OCI-LY1 (cell line): ENCODE measurements around the gene VIL1.

Source experiments
- H2AFZ ChIP-seq: fragments of 200-600 bp; sonication (generic), shearing (Covaris generic); 2 replicates; pipeline ENCODE4 v1.6.0; 2014; ENCODE audit warnings: antibody characterized with exemption, mild to moderate bottlenecking, low read length
- H3F3A ChIP-seq: fragments of 200-600 bp; sonication (generic), shearing (Covaris generic); 2 replicates; pipeline ENCODE4 v1.6.0; 2014; ENCODE audit warnings: mild to moderate bottlenecking, antibody characterized with exemption, low read length, moderate library complexity; ENCODE audit not compliant: insufficient read depth
- H3K27ac ChIP-seq: fragments of 200-600 bp; sonication (generic); 2 replicates; pipeline ENCODE4 v1.5.1; 2014; ENCODE audit warnings: low read length, mixed run types, mild to moderate bottlenecking, low read depth; ENCODE audit not compliant: poor library complexity, severe bottlenecking
- H3K27me3 ChIP-seq: fragments of 200-600 bp; sonication (generic); 2 replicates; pipeline ENCODE4 v1.6.0; 2014; ENCODE audit warnings: antibody characterized with exemption, mild to moderate bottlenecking, low read length, moderate library complexity; ENCODE audit not compliant: insufficient read depth
- H3K36me3 ChIP-seq: fragments of 200-600 bp; sonication (generic); 2 replicates; pipeline ENCODE4 v1.6.1; 2014; ENCODE audit warnings: mild to moderate bottlenecking, antibody characterized with exemption, low read length, moderate library complexity, mixed read lengths; ENCODE audit not compliant: insufficient read depth
- H3K4me1 ChIP-seq: fragments of 200-600 bp; sonication (generic); 2 replicates; pipeline ENCODE4 v1.5.1; 2014; ENCODE audit warnings: mild to moderate bottlenecking, low read length, moderate library complexity; ENCODE audit not compliant: insufficient read depth, severe bottlenecking
- H3K4me2 ChIP-seq: fragments of 200-600 bp; sonication (generic), shearing (Covaris generic); 2 replicates; pipeline ENCODE4 v1.6.1; 2014; ENCODE audit warnings: low read length
- H3K4me3 ChIP-seq: fragments of 200-600 bp; sonication (generic); 2 replicates; pipeline ENCODE4 v1.5.1; 2014; ENCODE audit warnings: low read length, low read depth, mild to moderate bottlenecking, mixed read lengths; ENCODE audit not compliant: poor library complexity, severe bottlenecking
- H3K79me2 ChIP-seq: fragments of 200-600 bp; shearing (Covaris generic); 2 replicates; pipeline ENCODE4 v1.6.1; 2016; ENCODE audit warnings: mixed run types, low read length, mixed read lengths; ENCODE audit not compliant: insufficient read depth
- H3K9ac ChIP-seq: fragments of 200-600 bp; sonication (generic), shearing (Covaris generic); 2 replicates; pipeline ENCODE4 v1.6.1; 2014; ENCODE audit warnings: mild to moderate bottlenecking, low read length, mixed read lengths
- H3K9me2 ChIP-seq: fragments of 200-600 bp; sonication (generic), shearing (Covaris generic); 2 replicates; pipeline ENCODE4 v1.6.1; 2014; ENCODE audit warnings: low read depth, mild to moderate bottlenecking, low read length, mixed read lengths
- H3K9me3 ChIP-seq: fragments of 200-600 bp; shearing (Covaris generic); 2 replicates; pipeline ENCODE4 v1.6.1; 2014; ENCODE audit warnings: low read length, mixed read lengths
- H4K20me1 ChIP-seq: fragments of 200-600 bp; sonication (generic), shearing (Covaris generic); 2 replicates; pipeline ENCODE4 v1.6.0; 2016; ENCODE audit warnings: mild to moderate bottlenecking, low read length; ENCODE audit not compliant: insufficient read depth
- EZH2 ChIP-seq: fragments of 200-600 bp; sonication (generic), shearing (Covaris generic); IDR thresholded peaks from 2 replicates; pipeline ENCODE4 v1.8.0; 2017; ENCODE audit warnings: borderline replicate concordance, mixed run types, mild to moderate bottlenecking, antibody characterized with exemption, low read length, moderate library complexity, mixed read lengths
- TF ChIP-seq, protein P1 (sequence below): fragments of 200-600 bp; sonication (generic), shearing (Covaris generic); IDR thresholded peaks from 2 replicates; pipeline ENCODE4 v1.5.1; 2017; ENCODE audit warnings: mild to moderate bottlenecking, antibody characterized with exemption, low read length, moderate library complexity, mixed read lengths

The VIL1 gene

DNA sequence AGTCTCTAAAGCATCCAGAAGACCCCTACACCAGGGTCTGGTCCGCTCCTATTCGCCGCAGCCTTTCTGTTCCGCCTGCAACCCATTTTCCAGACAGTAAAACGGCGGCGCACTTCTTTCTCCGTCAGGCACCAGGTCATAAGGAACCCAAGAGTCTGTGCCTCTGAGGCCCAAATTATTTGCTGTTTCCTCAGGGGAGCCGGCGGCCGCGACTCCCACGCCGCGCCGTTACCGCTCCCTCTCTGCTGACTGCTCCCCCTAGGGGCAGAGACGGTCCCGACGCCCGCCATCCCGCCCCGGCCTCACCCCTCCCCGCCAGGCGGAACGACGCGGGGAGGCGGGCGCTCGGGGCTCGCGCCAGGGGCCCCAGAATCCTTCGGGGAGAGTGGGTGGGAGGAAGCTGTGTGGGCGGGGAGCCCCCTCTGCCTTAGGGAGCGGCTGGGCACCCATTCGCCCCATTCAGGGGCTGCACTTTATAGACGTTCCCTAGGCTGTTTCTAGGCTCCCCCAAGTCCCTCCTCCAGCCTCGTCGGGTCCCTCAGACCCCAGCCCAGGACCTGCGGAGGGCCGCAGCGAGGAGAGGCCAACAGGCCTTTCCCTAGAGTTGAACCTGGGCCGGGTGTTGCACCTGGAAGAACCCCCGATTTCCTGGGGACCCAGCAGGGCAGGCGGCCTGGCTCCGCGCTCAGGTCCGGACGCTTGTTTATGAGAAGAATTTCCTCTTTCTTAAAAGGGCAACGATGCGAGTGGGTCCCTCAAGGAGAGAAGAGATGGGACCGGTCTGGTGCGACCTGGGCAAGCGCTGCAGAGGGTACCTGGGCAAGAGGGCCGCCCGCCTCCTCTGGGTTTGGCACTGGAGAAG is 22.9 kb upstream of the VIL1 start:
- no peaks in the 10 kb centered on the region for H3K9me2 ChIP-seq
- no peaks in the 10 kb centered on the region for H3K79me2 ChIP-seq
- no peak for TF ChIP-seq EZH2
- TF ChIP-seq, protein P1, sequence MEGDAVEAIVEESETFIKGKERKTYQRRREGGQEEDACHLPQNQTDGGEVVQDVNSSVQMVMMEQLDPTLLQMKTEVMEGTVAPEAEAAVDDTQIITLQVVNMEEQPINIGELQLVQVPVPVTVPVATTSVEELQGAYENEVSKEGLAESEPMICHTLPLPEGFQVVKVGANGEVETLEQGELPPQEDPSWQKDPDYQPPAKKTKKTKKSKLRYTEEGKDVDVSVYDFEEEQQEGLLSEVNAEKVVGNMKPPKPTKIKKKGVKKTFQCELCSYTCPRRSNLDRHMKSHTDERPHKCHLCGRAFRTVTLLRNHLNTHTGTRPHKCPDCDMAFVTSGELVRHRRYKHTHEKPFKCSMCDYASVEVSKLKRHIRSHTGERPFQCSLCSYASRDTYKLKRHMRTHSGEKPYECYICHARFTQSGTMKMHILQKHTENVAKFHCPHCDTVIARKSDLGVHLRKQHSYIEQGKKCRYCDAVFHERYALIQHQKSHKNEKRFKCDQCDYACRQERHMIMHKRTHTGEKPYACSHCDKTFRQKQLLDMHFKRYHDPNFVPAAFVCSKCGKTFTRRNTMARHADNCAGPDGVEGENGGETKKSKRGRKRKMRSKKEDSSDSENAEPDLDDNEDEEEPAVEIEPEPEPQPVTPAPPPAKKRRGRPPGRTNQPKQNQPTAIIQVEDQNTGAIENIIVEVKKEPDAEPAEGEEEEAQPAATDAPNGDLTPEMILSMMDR = peak; percentile 86
- H3K9ac ChIP-seq = peak overlapping the region; percentile 84
- no peaks in the 10 kb centered on the region for H3K9me3 ChIP-seq
- peak overlapping the region; percentile 94 for H3K27ac ChIP-seq
- no peaks in the 10 kb centered on the region for H3K36me3 ChIP-seq
- H3K4me3 ChIP-seq = peak overlapping the region; percentile 71
- no peaks in the 10 kb centered on the region; the same call in 1 of the 2 replicates for H3K27me3 ChIP-seq
- peaks cover 36% of the 10 kb centered on the region for H3K4me1 ChIP-seq
- peak overlapping the region; percentile 67; the same call in 1 of the 2 replicates for H2AFZ ChIP-seq
- H3F3A ChIP-seq = no peaks in the 10 kb centered on the region; the same call in 1 of the 2 replicates
- H4K20me1 ChIP-seq = no peaks in the 10 kb centered on the region
- peak overlapping the region; percentile 77 for H3K4me2 ChIP-seq

DNA sequence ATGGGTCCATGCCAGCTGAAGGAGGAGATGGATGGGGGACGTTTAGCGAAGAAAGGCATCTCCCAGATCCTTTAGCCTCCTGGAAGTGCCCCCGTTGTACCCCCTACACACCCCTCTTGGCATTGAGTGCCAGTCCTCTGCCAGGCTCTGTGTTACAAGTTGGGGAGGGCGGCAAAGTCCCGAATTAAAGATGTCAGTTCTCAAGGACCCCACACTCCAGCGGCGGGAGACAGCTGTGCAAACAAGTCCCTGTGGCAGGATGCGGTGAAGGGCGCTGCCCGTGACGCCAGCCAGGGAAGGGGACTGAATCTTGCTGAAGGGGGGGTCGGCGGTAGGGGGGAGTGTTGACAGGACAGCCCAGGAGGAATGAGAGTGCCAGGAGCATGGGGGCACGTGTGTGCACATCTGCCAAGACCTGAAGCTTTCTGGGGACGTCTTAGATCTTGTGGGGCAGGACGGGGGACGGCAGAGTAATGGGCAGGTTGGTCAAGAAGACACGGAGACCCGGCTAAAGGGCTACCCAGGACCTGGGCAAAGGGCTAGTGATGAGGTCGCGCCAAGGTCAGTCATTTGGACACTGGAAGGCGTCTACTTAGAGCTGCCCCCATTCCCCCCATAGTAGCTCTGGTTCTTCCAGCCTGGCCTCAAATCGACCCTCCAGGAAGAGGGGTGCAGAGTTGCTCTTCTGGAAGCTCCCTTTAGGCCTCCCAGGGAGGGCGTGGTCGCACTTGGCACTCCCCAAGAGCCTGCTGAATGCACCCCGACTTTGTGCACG is 22.0 kb upstream of the VIL1 start:
- no peak overlapping the region for H2AFZ ChIP-seq

DNA sequence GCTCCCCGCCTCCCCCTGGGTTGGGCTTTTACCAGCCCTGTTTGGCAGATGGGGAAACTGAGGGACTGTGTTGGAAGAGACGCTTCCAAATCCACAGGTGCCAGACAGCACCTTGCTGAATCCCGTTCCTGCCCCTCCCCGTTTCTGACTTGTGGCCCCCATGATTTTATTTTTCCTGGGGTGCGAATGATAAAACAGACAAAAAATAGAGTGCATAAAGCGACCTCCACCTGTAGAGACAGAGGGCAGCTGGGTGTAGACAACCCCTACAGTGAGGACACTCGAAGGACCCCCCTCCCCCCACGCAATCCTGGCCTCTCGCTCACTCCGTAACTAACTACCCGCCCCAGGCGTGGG is 21.5 kb upstream of the VIL1 start:
- H3K9ac ChIP-seq = peak overlapping the region; percentile 84
- H3K9me2 ChIP-seq = no peaks in the 10 kb centered on the region
- no peaks in the 10 kb centered on the region for H3K79me2 ChIP-seq
- H3K4me2 ChIP-seq = peak overlapping the region; percentile 77
- peaks cover 43% of the 10 kb centered on the region for H3K4me1 ChIP-seq
- H3K4me3 ChIP-seq = peak overlapping the region; percentile 71
- H4K20me1 ChIP-seq = no peaks in the 10 kb centered on the region
- H2AFZ ChIP-seq = no peak overlapping the region
- no peak for TF ChIP-seq EZH2
- TF ChIP-seq, protein P1 = no peak
- H3K9me3 ChIP-seq = no peaks in the 10 kb centered on the region
- H3K36me3 ChIP-seq = peaks cover 6% of the 10 kb centered on the region
- peak overlapping the region; percentile 94 for H3K27ac ChIP-seq
- H3F3A ChIP-seq = no peaks in the 10 kb centered on the region; the same call in 1 of the 2 replicates
- no peaks in the 10 kb centered on the region; the same call in 1 of the 2 replicates for H3K27me3 ChIP-seq

More for the DNA sequence above, 22.0 kb upstream of the VIL1 start:
- Histone ChIP-seq H3K9me2 (no peaks in the 10 kb centered on the region), H3K9me3 (no peaks in the 10 kb centered on the region), H3K27me3 (no peaks in the 10 kb centered on the region; the same call in 1 of the 2 replicates), H3K9ac (peak overlapping the region; percentile 84), H3K36me3 (peaks cover under 1% of the 10 kb centered on the region; the same call in 1 of the 2 replicates), H3K4me2 (peak overlapping the region; percentile 77), H3K4me3 (peak overlapping the region; percentile 71), H3F3A (no peaks in the 10 kb centered on the region; the same call in 1 of the 2 replicates), H3K79me2 (no peaks in the 10 kb centered on the region), H3K4me1 (peaks cover 43% of the 10 kb centered on the region), H3K27ac (peak overlapping the region; percentile 94), H4K20me1 (no peaks in the 10 kb centered on the region)
- no peak for TF ChIP-seq EZH2
- TF ChIP-seq, protein P1 = no peak
